ENCODE measurements around the gene RUFY3. TPM values are rescaled to one million over a fixed set of nuclear protein-coding genes. Genes with fewer than 3 reads are reported as not detected.

The RUFY3 gene
- total RNA-seq, 2 donors from 2014 or later, result 75.1 to 91.2 TPM

DNA sequence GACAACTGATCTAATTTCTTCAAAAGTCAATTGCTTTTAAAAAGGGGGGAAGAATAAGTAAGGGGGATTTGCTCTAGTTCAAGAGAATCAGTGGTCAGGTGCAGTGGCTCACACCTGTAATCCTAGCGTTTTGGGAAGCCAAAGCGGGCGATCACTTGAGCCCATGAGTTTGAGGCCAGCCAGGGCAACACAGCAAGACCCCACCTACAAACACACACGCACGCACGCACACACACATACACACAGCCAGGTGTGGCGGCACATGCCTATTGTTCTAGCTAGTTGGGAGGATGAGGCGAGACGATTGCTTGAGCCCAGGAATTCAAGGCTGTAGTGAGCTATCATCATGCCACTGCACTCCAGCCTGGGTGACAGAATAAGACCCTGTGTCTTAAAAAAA, 108.3 kb downstream of the RUFY3 start:
- no peak for DNase-seq
- TF ChIP-seq, protein P1, sequence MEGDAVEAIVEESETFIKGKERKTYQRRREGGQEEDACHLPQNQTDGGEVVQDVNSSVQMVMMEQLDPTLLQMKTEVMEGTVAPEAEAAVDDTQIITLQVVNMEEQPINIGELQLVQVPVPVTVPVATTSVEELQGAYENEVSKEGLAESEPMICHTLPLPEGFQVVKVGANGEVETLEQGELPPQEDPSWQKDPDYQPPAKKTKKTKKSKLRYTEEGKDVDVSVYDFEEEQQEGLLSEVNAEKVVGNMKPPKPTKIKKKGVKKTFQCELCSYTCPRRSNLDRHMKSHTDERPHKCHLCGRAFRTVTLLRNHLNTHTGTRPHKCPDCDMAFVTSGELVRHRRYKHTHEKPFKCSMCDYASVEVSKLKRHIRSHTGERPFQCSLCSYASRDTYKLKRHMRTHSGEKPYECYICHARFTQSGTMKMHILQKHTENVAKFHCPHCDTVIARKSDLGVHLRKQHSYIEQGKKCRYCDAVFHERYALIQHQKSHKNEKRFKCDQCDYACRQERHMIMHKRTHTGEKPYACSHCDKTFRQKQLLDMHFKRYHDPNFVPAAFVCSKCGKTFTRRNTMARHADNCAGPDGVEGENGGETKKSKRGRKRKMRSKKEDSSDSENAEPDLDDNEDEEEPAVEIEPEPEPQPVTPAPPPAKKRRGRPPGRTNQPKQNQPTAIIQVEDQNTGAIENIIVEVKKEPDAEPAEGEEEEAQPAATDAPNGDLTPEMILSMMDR (conservative IDR thresholded peaks at IDR 0.05), result no peak
- Histone ChIP-seq H3K4me1 (ENCODE audit: control insufficient read depth, insufficient read depth, low read length) (no peaks in the 10 kb centered on the region), H3K36me3 (ENCODE audit: control insufficient read depth, insufficient read depth, low read length) (peaks cover 96% of the 10 kb centered on the region), H3K9ac (ENCODE audit: extremely low read depth, low read length, poor library complexity, severe bottlenecking) (no peak overlapping the region), H3K27me3 (ENCODE audit: control insufficient read depth, insufficient read depth, low read length, poor library complexity, severe bottlenecking) (no peaks in the 10 kb centered on the region), H3K9me3 (ENCODE audit: control insufficient read depth, low read length) (no peaks in the 10 kb centered on the region), H3K27ac (ENCODE audit: low read depth, low read length) (no peak overlapping the region), H3K4me3 (ENCODE audit: low read length) (no peak overlapping the region)
- H3K4me1 Mint-ChIP-seq, result no peaks in the 10 kb centered on the region
- H3K27ac Mint-ChIP-seq, result no peak overlapping the region
- peaks cover 86% of the 10 kb centered on the region for H3K36me3 Mint-ChIP-seq (ENCODE audit: low read depth)
- 97 to 100% methylated on average over 4 to 9 of the region's 9 CpGs for WGBS, 2 experiments (ENCODE audit: insufficient coverage in 1 of 2, insufficient read length in 1 of 2)
- H3K4me3 Mint-ChIP-seq, result no peak overlapping the region
- no peaks in the 10 kb centered on the region for H3K9me3 Mint-ChIP-seq
- H3K27me3 Mint-ChIP-seq (ENCODE audit: insufficient read depth), result no peaks in the 10 kb centered on the region

DNA sequence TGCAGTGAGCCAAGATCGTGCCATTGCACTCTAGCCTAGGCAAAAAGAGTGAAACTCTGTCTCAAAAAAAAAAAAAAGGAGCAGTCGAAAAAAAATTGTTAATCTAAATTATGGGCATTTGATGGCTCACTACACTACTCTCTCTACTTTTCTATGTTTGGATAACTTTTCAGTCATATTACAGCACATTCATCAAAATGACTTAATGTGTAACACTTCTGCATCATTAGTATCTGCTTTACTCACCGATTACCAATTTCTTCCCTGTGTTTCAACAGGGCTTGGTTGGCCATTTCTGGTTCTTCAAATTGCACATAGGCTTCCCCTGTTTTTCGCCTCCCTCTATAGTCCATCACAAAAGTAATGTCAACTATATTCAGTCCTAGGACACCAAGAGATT, 109.5 kb downstream of the RUFY3 start:
- Histone ChIP-seq H3K36me3 (ENCODE audit: control insufficient read depth, insufficient read depth, low read length) (peaks cover 94% of the 10 kb centered on the region), H3K27ac (ENCODE audit: low read depth, low read length) (no peak overlapping the region), H3K9me3 (ENCODE audit: control insufficient read depth, low read length) (no peaks in the 10 kb centered on the region), H3K27me3 (ENCODE audit: control insufficient read depth, insufficient read depth, low read length, poor library complexity, severe bottlenecking) (no peaks in the 10 kb centered on the region), H3K9ac (ENCODE audit: extremely low read depth, low read length, poor library complexity, severe bottlenecking) (no peak overlapping the region), H3K4me3 (ENCODE audit: low read length) (no peak overlapping the region), H3K4me1 (ENCODE audit: control insufficient read depth, insufficient read depth, low read length) (peaks cover under 1% of the 10 kb centered on the region)
- TF ChIP-seq, protein P1 (conservative IDR thresholded peaks at IDR 0.05), result no peak
- no peak overlapping the region for H3K27ac Mint-ChIP-seq
- peaks cover 83% of the 10 kb centered on the region for H3K36me3 Mint-ChIP-seq (ENCODE audit: low read depth)
- H3K27me3 Mint-ChIP-seq (ENCODE audit: insufficient read depth), result no peaks in the 10 kb centered on the region
- no peaks in the 10 kb centered on the region for H3K9me3 Mint-ChIP-seq
- 93 to 98% methylated on average over 3 to 4 of the region's 4 CpGs for WGBS, 2 experiments (ENCODE audit: insufficient coverage in 1 of 2, insufficient read length in 1 of 2)
- H3K4me1 Mint-ChIP-seq, result no peaks in the 10 kb centered on the region
- no peak overlapping the region for H3K4me3 Mint-ChIP-seq
- no peak for DNase-seq

DNA sequence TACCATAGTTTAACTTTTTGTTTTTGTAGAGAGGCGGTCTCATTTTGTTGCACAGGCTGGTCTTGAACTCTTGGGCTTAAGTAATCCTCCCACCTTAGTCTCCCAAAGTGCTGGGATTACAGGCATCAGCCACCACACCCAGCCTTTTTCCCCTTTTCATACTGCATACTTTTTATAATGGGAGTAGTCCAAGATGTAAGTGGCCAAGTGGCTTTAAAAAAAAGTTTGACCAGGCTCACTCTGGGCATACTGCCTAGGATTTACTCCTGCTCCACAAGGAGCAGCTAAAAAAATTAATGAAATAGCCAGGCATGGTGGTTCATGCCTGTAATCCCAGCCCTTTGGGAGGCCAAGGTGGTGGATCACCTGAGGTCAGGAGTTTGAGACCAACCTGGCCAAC, 111.9 kb downstream of the RUFY3 start:
- H3K27me3 Mint-ChIP-seq (ENCODE audit: insufficient read depth), result no peaks in the 10 kb centered on the region
- no peak overlapping the region for H3K4me3 Mint-ChIP-seq
- H3K27ac Mint-ChIP-seq, result no peak overlapping the region
- WGBS, 2 experiments (ENCODE audit: insufficient coverage in 1 of 2, insufficient read length in 1 of 2), result 78% methylated on average over 1 of the region's 1 CpG; no CpG with 5 or more reads in 1 of the 2 experiments
- Histone ChIP-seq H3K27me3 (ENCODE audit: control insufficient read depth, insufficient read depth, low read length, poor library complexity, severe bottlenecking) (no peaks in the 10 kb centered on the region), H3K27ac (ENCODE audit: low read depth, low read length) (no peak overlapping the region), H3K4me1 (ENCODE audit: control insufficient read depth, insufficient read depth, low read length) (peaks cover 4% of the 10 kb centered on the region), H3K9me3 (ENCODE audit: control insufficient read depth, low read length) (no peaks in the 10 kb centered on the region), H3K9ac (ENCODE audit: extremely low read depth, low read length, poor library complexity, severe bottlenecking) (no peak overlapping the region), H3K4me3 (ENCODE audit: low read length) (no peak overlapping the region), H3K36me3 (ENCODE audit: control insufficient read depth, insufficient read depth, low read length) (peaks cover 77% of the 10 kb centered on the region)
- TF ChIP-seq, protein P1 (conservative IDR thresholded peaks at IDR 0.05), result no peak
- no peaks in the 10 kb centered on the region for H3K9me3 Mint-ChIP-seq
- no peak for DNase-seq
- peaks cover 70% of the 10 kb centered on the region for H3K36me3 Mint-ChIP-seq (ENCODE audit: low read depth)
- peaks cover 6% of the 10 kb centered on the region for H3K4me1 Mint-ChIP-seq
